DOHH2 (cell line): ENCODE measurements around the gene RAB11FIP5.

ENCODE experiments used
- H3F3A ChIP-seq: fragments of 200-600 bp; sonication (generic), shearing (Covaris generic); 2 replicates; pipeline ENCODE4 v1.6.0; 2016; ENCODE audit warnings: antibody characterized with exemption, mild to moderate bottlenecking; ENCODE audit not compliant: control insufficient read depth, insufficient read depth
- H3K27ac ChIP-seq: fragments of 200-600 bp; sonication (generic); 2 replicates; pipeline ENCODE4 v1.5.1; 2014; ENCODE audit warnings: low read depth, mild to moderate bottlenecking, low read length, moderate library complexity
- H3K27me3 ChIP-seq: fragments of 200-600 bp; sonication (generic); 2 replicates; pipeline ENCODE4 v1.6.1; 2014; ENCODE audit warnings: mild to moderate bottlenecking, low read length, mixed read lengths; ENCODE audit not compliant: control insufficient read depth
- H3K36me3 ChIP-seq: fragments of 200-600 bp; sonication (generic); 2 replicates; pipeline ENCODE4 v1.6.1; 2014; ENCODE audit warnings: mild to moderate bottlenecking, low read length, moderate library complexity, mixed read lengths; ENCODE audit not compliant: control insufficient read depth
- H3K4me1 ChIP-seq: fragments of 200-600 bp; sonication (generic); 2 replicates; pipeline ENCODE4 v1.6.1; 2014; ENCODE audit warnings: mild to moderate bottlenecking, low read length, mixed read lengths; ENCODE audit not compliant: control insufficient read depth
- H3K4me2 ChIP-seq: fragments of 200-600 bp; sonication (generic); 2 replicates; pipeline ENCODE4 v1.6.0; 2014; ENCODE audit warnings: mild to moderate bottlenecking, low read length, moderate library complexity
- H3K4me3 ChIP-seq: fragments of 200-600 bp; sonication (generic); 2 replicates; pipeline ENCODE4 v1.5.1; 2014; ENCODE audit warnings: mild to moderate bottlenecking, low read length, mixed read lengths
- H3K79me2 ChIP-seq: fragments of 200-600 bp; sonication (generic); 2 replicates; pipeline ENCODE4 v1.6.1; 2014; ENCODE audit warnings: mild to moderate bottlenecking, low read length, mixed read lengths; ENCODE audit not compliant: control insufficient read depth
- H3K9me2 ChIP-seq: fragments of 200-600 bp; sonication (generic); replicated peaks from 2 replicates; pipeline ENCODE4 v1.6.1; 2014; ENCODE audit warnings: mild to moderate bottlenecking, low read length, mixed read lengths; ENCODE audit not compliant: control insufficient read depth
- H3K9me3 ChIP-seq: fragments of 200-600 bp; sonication (generic); 2 replicates; pipeline ENCODE4 v1.6.1; 2014; ENCODE audit warnings: antibody characterized with exemption, low read length, mixed read lengths; ENCODE audit not compliant: control insufficient read depth, insufficient read depth
- H4K20me1 ChIP-seq: fragments of 200-600 bp; sonication (generic); 2 replicates; pipeline ENCODE4 v1.6.0; 2014; ENCODE audit warnings: low read depth, mild to moderate bottlenecking, antibody characterized with exemption, low read length, moderate library complexity; ENCODE audit not compliant: control insufficient read depth, insufficient read depth
- CTCF ChIP-seq: fragments of 200-600 bp; sonication (generic); IDR thresholded peaks from one replicate; pipeline ENCODE4 v1.5.1; 2014; ENCODE audit warnings: antibody characterized with exemption, mild to moderate bottlenecking, low read depth, low read length; ENCODE audit not compliant: poor library complexity, severe bottlenecking
- EZH2phosphoT487 ChIP-seq: fragments of 200-600 bp; sonication (generic); IDR thresholded peaks from 2 replicates; pipeline ENCODE4 v1.6.1; 2017; ENCODE audit warnings: borderline replicate concordance, mild to moderate bottlenecking, antibody characterized with exemption, low read length, moderate library complexity, mixed read lengths

RAB11FIP5 gene

GRCh38 chr2:73063909-73064875, 48.6 kb downstream of the RAB11FIP5 start:
- Histone ChIP-seq H3K4me3 (no peak overlapping the region), H3K4me2 (no peak overlapping the region)

GRCh38 chr2:73063472-73063871, 49.3 kb downstream of the RAB11FIP5 start:
- H3F3A ChIP-seq, result no peaks in the 10 kb centered on the region
- no peaks in the 10 kb centered on the region for H3K27me3 ChIP-seq
- no peak overlapping the region for H3K4me2 ChIP-seq
- H3K27ac ChIP-seq, result no peak overlapping the region
- H3K79me2 ChIP-seq, result peaks cover 4% of the 10 kb centered on the region
- H3K4me1 ChIP-seq, result no peaks in the 10 kb centered on the region
- H4K20me1 ChIP-seq, result no peaks in the 10 kb centered on the region
- no peaks in the 10 kb centered on the region for H3K9me3 ChIP-seq
- TF ChIP-seq EZH2phosphoT487 (no peak), CTCF (no peak)
- no peaks in the 10 kb centered on the region for H3K9me2 ChIP-seq
- no peaks in the 10 kb centered on the region for H3K36me3 ChIP-seq
- no peak overlapping the region for H3K4me3 ChIP-seq

More at GRCh38 chr2:73063909-73064875, 48.6 kb downstream of the RAB11FIP5 start:
- H3K27me3 ChIP-seq, result no peaks in the 10 kb centered on the region
- no peaks in the 10 kb centered on the region for H3K36me3 ChIP-seq
- H3K9me3 ChIP-seq, result no peaks in the 10 kb centered on the region
- TF ChIP-seq CTCF (no peak), EZH2phosphoT487 (no peak)
- no peaks in the 10 kb centered on the region for H3F3A ChIP-seq
- no peaks in the 10 kb centered on the region for H4K20me1 ChIP-seq
- no peaks in the 10 kb centered on the region for H3K9me2 ChIP-seq
- no peaks in the 10 kb centered on the region for H3K4me1 ChIP-seq
- H3K27ac ChIP-seq, result no peak overlapping the region
- H3K79me2 ChIP-seq, result peaks cover 10% of the 10 kb centered on the region

GRCh38 chr2:73059106-73059505, 53.6 kb downstream of the RAB11FIP5 start:
- Histone ChIP-seq H4K20me1 (no peaks in the 10 kb centered on the region), H3K4me1 (no peaks in the 10 kb centered on the region), H3K4me3 (no peak overlapping the region), H3K79me2 (no peaks in the 10 kb centered on the region), H3K27ac (no peak overlapping the region), H3F3A (no peaks in the 10 kb centered on the region), H3K36me3 (0 out of 2 replicates have a peak, but pooled peaks cover 5% of the 10 kb centered on the region), H3K27me3 (no peaks in the 10 kb centered on the region), H3K9me3 (no peaks in the 10 kb centered on the region; the same call in 1 of the 2 replicates), H3K4me2 (no peak overlapping the region), H3K9me2 (no peaks in the 10 kb centered on the region)
- no peak for TF ChIP-seq EZH2phosphoT487
- TF ChIP-seq CTCF, result no peak
